Measurements from ENCODE around the gene TAGLN. TPM values are rescaled to one million over a fixed set of nuclear protein-coding genes. Genes with fewer than 3 reads are reported as not detected.

Gene TAGLN
- total RNA-seq (2014; rRNA removed; shearing (Covaris generic)): 3.7 and 4.2 TPM in 2 replicates

DNA sequence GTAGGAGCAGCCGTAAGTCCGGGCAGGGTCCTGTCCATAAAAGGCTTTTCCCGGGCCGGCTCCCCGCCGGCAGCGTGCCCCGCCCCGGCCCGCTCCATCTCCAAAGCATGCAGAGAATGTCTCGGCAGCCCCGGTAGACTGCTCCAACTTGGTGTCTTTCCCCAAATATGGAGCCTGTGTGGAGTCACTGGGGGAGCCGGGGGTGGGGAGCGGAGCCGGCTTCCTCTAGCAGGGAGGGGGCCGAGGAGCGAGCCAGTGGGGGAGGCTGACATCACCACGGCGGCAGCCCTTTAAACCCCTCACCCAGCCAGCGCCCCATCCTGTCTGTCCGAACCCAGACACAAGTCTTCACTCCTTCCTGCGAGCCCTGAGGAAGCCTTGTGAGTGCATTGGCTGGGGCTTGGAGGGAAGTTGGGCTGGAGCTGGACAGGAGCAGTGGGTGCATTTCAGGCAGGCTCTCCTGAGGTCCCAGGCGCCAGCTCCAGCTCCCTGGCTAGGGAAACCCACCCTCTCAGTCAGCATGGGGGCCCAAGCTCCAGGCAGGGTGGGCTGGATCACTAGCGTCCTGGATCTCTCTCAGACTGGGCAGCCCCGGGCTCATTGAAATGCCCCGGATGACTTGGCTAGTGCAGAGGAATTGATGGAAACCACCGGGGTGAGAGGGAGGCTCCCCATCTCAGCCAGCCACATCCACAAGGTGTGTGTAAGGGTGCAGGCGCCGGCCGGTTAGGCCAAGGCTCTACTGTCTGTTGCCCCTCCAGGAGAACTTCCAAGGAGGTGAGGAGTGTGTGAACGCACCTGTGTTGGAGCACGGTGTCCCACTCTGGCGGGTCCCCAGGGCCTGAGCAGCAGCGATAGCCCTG is at the start of gene TAGLN:
Gene TAGLN (plus strand): TSS at position 318 of the 863 bp plus-strand sequence. CDS start 3,644 bp downstream, outside the sequence.
- Histone ChIP-seq H3K27ac (peak within 1 kb of the TSS; percentile 15; the same call in 1 of the 2 replicates), H3K4me1 (no peaks in the 10 kb centered on the region)

DNA sequence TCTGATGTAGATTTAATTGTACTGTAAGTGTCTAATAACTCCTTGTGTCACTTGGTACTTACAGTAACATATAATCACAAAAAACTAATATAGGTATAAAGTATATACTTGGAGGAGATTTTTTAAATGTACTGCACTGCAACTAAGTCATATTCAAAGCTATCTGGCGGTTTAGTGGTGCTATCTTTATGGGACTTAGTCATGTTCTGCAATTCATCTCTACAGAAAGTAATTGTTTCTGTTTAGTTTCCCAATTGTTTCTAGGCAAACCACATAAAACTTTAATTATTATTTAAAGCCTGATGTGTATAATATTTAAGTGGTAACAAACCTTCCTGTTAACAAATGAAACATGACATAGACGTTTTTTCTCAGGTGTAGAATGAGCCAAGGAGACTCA is 47.1 kb upstream of the TAGLN start:
- peaks cover 4% of the 10 kb centered on the region; the same call in 1 of the 2 replicates for H3K36me3 ChIP-seq
- DNase-seq: no peak
- no peaks in the 10 kb centered on the region for H3K4me1 ChIP-seq
- no peaks in the 10 kb centered on the region for H3K9me3 ChIP-seq (replicated peaks)
- H3K4me3 ChIP-seq: no peak overlapping the region
- H3K27me3 ChIP-seq: no peaks in the 10 kb centered on the region
- no peak overlapping the region for H3K27ac ChIP-seq

More for the DNA sequence above, at the start of gene TAGLN:
- Histone ChIP-seq H3K9me3 (replicated peaks) (no peaks in the 10 kb centered on the region), H3K27me3 (no peaks in the 10 kb centered on the region), H3K4me3 (peak within 1 kb of the TSS; percentile 33), H3K36me3 (no peaks in the 10 kb centered on the region)
- peak; percentile 32 to 44 for DNase-seq

DNA sequence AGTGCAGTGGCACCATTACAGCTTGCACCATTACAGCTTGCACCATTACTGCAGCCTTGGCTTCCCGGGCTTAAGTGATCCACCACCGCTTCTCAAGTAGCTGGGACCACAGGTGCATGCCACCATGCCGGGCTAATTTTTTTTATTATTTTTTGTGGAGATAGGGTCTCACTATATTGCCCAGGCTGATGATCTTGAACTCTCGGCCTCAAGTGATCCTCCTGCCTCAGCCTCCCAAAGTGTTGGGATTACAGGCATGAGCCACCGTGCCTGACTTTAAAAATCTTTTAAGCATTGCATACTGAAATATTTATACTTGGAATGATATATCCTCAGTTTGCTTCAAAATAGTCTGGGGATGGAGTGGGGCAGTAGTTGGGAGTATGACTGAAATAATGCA is 44.7 kb upstream of the TAGLN start:
- no peak overlapping the region for H3K4me3 ChIP-seq
- H3K27me3 ChIP-seq: no peaks in the 10 kb centered on the region
- 0 out of 2 replicates have a peak, but pooled peaks cover 4% of the 10 kb centered on the region for H3K36me3 ChIP-seq
- no peak overlapping the region for H3K27ac ChIP-seq
- H3K9me3 ChIP-seq (replicated peaks): no peaks in the 10 kb centered on the region
- H3K4me1 ChIP-seq: no peaks in the 10 kb centered on the region
- no peak for DNase-seq

DNA sequence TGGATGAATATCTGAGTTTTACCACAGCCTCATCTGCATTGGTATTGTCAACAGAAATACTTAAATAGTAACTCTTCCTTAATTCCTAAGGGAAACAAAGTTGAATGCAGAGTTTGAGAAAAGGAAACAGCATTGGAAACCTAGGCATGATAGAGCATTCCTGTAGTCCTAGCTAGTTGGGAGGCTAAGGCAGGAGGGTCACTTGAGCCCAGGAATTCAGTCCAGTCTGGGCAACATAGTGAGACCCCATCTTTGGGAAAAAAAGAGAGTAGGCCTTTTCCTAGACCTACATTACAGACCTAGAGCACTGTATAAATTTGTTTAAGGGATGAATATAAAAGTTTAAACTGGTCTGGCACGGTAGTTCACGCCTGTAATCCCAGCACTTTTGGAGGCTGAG is 41.7 kb upstream of the TAGLN start:
- peaks cover 8% of the 10 kb centered on the region; the same call in 1 of the 2 replicates for H3K36me3 ChIP-seq
- no peak for DNase-seq
- H3K27ac ChIP-seq: no peak overlapping the region
- no peaks in the 10 kb centered on the region for H3K4me1 ChIP-seq
- no peak overlapping the region for H3K4me3 ChIP-seq
- H3K9me3 ChIP-seq (replicated peaks): no peaks in the 10 kb centered on the region
- H3K27me3 ChIP-seq: no peaks in the 10 kb centered on the region

DNA sequence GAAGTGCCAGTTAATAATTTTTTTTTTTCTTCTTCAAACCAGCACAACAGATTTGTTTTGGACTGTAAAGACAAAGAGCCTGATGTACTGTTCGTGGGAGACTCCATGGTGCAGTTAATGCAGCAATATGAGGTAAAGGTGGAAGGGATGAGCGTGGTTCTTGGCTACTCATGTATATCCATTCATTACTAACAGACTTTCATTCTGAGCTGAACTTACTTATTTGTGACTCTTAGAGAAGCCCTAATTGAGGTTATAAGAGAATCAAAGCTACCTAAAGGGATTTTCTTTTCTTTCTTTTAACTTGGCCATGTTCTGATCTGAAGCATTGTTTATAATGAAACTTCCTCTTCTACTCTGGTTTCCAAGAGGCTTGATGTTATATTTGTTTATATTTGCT is 39.3 kb upstream of the TAGLN start:
- H3K4me3 ChIP-seq: no peak overlapping the region
- peaks cover 7% of the 10 kb centered on the region; the same call in 1 of the 2 replicates for H3K36me3 ChIP-seq

DNA sequence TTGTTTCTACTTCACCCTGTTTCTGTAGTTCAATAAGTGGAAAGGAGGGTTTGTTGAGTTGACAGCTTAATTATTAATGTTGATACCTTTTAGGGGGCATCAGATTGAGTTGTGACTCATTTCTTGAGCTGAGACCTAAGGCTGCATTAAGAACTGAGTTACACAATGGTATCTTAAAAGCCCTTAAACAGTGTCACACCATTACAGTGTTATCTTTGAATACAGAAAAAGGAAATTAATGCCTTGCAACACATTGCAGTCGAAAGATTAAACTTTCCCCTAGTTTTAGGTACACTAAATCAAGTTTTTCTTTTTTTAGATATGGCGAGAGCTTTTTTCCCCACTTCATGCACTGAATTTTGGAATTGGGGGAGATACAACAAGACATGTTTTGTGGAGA is 38.3 kb upstream of the TAGLN start:
- Histone ChIP-seq H3K4me1 (no peaks in the 10 kb centered on the region), H3K36me3 (peaks cover 7% of the 10 kb centered on the region; the same call in 1 of the 2 replicates), H3K27ac (no peak overlapping the region), H3K4me3 (no peak overlapping the region), H3K9me3 (replicated peaks) (no peaks in the 10 kb centered on the region), H3K27me3 (no peaks in the 10 kb centered on the region)
- no peak for DNase-seq

More for the DNA sequence above, 39.3 kb upstream of the TAGLN start:
- Histone ChIP-seq H3K4me1 (no peaks in the 10 kb centered on the region), H3K27me3 (no peaks in the 10 kb centered on the region), H3K9me3 (replicated peaks) (no peaks in the 10 kb centered on the region), H3K27ac (no peak overlapping the region)
- no peak for DNase-seq

DNA sequence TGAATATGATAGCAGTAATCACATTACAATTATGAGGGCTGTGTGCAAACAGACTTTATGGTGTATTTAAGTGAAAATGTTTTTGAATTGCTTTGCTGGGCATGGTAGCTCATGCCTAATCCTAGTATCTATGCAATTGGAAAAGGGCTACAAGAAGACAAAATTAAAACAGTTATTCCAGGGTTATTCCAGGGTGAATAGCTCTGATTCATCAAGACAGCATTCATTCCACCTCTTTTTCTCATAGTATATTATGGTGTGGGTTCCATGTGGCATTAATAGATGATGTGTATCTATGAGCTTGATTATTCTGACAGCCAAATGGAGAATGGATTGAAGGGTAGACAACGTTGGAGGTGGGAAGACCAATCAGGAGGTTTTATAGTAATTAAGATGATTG is 32.7 kb upstream of the TAGLN start:
- no peaks in the 10 kb centered on the region for H3K4me1 ChIP-seq
- H3K27me3 ChIP-seq: no peaks in the 10 kb centered on the region
- H3K9me3 ChIP-seq (replicated peaks): no peaks in the 10 kb centered on the region
- no peak overlapping the region for H3K4me3 ChIP-seq
- no peak overlapping the region for H3K27ac ChIP-seq
- H3K36me3 ChIP-seq: peaks cover 21% of the 10 kb centered on the region; the same call in 1 of the 2 replicates
- DNase-seq: no peak

DNA sequence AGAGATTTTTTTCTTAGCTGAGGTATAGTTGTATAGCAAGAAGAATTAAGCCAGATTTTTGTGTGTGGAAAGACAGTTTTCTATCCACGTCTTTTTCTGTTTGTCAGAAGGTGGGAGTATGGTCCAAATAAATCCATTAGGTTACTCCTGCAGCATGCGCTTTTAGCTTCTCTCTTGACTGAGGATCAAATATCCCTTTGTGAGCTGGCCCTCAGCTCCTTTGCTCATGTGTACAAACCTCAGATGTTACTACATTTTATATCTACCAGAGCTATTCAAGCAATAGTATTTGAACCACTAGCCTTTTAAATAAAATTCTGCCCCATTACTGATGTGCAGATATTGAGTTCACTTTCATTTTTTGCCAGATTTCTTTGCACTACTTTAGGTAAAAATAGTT is 29.4 kb upstream of the TAGLN start:
- DNase-seq: no peak
- Histone ChIP-seq H3K4me3 (no peak overlapping the region), H3K27ac (no peak overlapping the region), H3K4me1 (no peaks in the 10 kb centered on the region), H3K36me3 (peaks cover 20% of the 10 kb centered on the region; the same call in 1 of the 2 replicates), H3K9me3 (replicated peaks) (no peaks in the 10 kb centered on the region), H3K27me3 (no peaks in the 10 kb centered on the region)

DNA sequence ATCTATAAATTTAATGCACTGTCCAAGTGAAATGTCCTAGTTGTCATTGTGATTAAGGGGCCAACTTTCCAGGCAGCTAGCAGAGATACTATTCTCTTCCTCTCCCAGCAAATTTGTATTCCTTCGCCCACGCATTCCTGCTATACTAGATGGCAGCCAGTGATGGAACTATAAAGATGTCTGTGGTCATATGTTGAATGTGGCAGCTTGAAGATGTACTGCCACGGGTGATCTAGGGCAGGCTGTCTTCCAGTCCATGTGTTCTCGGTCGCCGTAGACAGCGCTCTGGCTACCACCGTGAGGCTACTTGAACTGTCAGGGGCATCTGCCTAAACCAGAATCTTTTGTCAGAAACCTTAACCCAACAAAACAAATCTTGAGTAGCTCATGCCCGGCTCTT is 29.0 kb upstream of the TAGLN start:
- H3K36me3 ChIP-seq: peaks cover 20% of the 10 kb centered on the region; the same call in 1 of the 2 replicates
- no peaks in the 10 kb centered on the region for H3K27me3 ChIP-seq
- DNase-seq: no peak
- no peak overlapping the region for H3K4me3 ChIP-seq
- H3K27ac ChIP-seq: no peak overlapping the region
- no peaks in the 10 kb centered on the region for H3K9me3 ChIP-seq (replicated peaks)
- no peaks in the 10 kb centered on the region for H3K4me1 ChIP-seq

DNA sequence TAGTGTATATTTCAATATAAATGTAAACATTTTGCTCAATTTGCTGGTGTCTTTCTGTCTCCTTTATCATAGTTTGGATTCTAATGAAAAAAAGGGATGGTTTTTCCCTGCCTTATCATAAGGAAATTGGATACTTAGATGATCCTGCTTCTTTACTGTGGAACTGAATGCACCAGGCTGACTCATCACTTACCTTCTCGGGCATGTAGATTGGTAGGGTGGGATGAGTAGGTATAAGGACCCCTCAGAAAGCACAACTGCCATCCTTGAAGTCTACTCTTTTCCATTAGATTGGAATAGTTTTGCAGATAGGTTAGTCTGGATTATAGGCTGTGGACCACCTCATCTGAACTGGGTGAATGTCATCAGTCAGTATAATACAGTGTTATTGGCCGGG is 28.2 kb upstream of the TAGLN start:
- H3K27ac ChIP-seq: no peak overlapping the region
- no peak for DNase-seq
- no peaks in the 10 kb centered on the region for H3K4me1 ChIP-seq
- no peak overlapping the region for H3K4me3 ChIP-seq
- no peaks in the 10 kb centered on the region for H3K9me3 ChIP-seq (replicated peaks)
- H3K27me3 ChIP-seq: no peaks in the 10 kb centered on the region
- peaks cover 20% of the 10 kb centered on the region; the same call in 1 of the 2 replicates for H3K36me3 ChIP-seq

DNA sequence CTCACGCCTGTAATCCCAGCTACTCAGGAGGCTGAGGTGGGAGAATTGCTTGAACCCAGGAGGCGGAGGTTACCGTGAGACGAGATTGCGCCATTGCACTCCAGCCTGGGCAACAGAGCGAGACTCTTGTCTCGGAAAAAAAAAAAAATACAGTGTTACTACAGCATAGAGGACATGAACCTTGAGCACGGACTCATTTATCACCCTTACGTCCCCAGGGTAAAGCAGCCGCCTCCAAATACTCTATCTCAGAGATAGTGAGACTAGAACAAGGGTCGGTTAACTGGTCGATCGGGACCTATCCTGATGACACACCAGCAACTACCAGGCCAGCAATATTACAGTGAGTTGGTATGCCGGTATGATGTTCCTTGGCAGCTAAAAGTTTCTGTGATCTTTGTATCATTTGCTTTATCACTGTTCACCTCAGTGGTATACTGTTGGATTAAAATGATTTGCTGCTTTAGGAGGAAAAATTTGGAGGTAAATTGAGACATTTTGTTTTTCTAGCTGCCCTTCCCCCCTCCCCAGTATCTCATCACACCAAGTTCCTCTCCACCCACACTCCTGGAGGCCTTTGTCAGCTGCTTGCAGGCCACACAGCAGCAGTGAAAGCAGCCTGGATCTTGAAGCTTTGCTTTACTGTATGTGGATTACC is 27.6 kb upstream of the TAGLN start:
- DNase-seq: no peak
- Histone ChIP-seq H3K36me3 (peaks cover 19% of the 10 kb centered on the region; the same call in 1 of the 2 replicates), H3K27ac (no peak overlapping the region), H3K4me3 (no peak overlapping the region), H3K4me1 (no peaks in the 10 kb centered on the region), H3K27me3 (no peaks in the 10 kb centered on the region), H3K9me3 (replicated peaks) (no peaks in the 10 kb centered on the region)

DNA sequence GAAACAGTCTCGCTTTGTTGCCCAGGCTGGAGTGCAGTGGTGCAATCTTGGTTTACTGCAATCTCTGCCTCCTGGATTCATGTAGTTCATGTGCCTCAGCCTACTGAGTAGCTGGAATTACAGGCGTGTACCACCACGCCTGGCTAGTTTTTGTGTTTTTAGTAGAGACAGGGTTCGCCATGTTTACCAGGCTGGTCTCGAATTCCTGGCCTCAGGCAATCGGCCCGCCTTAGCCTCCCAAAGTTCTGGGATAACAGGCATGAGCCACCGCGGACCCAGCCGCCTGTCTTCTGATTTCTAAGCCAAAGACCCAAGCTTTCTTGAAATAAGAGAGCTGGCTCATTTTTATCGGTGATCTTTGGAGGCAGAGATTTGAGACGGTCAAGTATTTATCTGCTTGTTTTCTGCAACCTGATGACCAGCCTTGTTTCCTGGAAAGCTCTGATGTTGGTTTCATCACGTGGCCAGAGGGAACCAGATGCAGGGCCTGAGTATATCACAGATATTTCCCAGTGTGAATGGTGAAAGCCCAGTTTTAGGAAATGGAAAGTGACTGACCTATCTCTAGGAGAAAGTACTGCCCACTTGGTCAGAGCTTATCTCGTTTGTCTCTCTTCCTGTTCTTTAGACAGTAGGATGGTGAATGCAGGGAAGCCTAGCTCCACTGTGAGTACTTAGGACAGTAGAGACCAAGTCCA is 26.3 kb upstream of the TAGLN start:
- peaks cover 4% of the 10 kb centered on the region; the same call in 1 of the 2 replicates for H3K4me1 ChIP-seq
- DNase-seq: peak in 1 of 2 experiments; percentile 30
- no peak overlapping the region for H3K4me3 ChIP-seq
- H3K27ac ChIP-seq: no peak overlapping the region
- peaks cover 15% of the 10 kb centered on the region; the same call in 1 of the 2 replicates for H3K36me3 ChIP-seq
- H3K9me3 ChIP-seq (replicated peaks): no peaks in the 10 kb centered on the region
- H3K27me3 ChIP-seq: no peaks in the 10 kb centered on the region

DNA sequence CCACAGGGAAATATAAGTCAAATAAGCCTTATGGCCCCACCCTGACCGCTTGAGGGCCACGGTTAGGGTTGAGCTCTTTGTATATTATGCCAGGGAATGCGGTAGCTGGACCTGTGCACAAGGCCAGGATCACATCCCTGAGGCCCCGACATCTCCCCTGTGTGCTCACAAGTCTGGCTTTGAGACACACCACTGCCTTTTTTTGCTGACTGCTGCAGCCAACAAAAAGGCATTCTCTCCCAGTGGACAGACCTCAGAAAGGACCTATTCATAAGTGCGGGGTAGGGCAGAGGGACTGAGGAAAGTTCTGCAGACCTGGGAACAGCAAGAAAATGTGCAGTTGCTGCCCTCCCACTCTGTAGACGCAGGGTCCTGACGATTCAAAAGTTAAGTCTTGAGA is 24.1 kb upstream of the TAGLN start:
- Histone ChIP-seq H3K4me3 (no peak overlapping the region), H3K9me3 (replicated peaks) (no peaks in the 10 kb centered on the region), H3K36me3 (peaks cover 5% of the 10 kb centered on the region; the same call in 1 of the 2 replicates), H3K27me3 (no peaks in the 10 kb centered on the region), H3K4me1 (peaks cover 4% of the 10 kb centered on the region), H3K27ac (no peak overlapping the region)
- DNase-seq: no peak

DNA sequence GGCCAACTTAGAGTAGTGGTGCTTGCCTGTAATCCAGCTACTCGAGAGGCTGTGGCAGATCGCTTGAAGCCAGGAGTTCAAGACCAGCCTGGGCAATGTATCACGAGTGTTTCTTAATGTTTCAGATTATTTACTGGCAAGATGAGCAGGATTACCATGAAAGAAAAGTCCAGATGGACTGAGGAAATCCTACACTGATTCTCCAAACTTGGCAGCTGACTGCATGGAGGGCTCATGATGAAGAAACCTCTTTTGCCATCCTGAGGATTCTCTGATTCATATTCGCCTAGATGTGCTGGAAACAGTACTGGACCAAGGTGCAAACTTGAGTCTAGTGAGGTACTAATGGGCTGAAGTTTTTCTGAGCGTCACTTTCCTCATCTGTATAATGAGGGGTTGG is 23.4 kb upstream of the TAGLN start:
- no peak overlapping the region for H3K4me3 ChIP-seq
- no peaks in the 10 kb centered on the region for H3K27me3 ChIP-seq
- no peaks in the 10 kb centered on the region for H3K9me3 ChIP-seq (replicated peaks)
- H3K27ac ChIP-seq: no peak overlapping the region
- H3K4me1 ChIP-seq: peaks cover 7% of the 10 kb centered on the region
- peaks cover 3% of the 10 kb centered on the region; the same call in 1 of the 2 replicates for H3K36me3 ChIP-seq
- no peak for DNase-seq

Measured in SJCRH30 (cell line).